ENCODE measurements around the gene ASPN.
"Not testable (repeated sequence)": the region's sequence is repeated elsewhere in the genome, so short reads cannot be mapped to it uniquely, and the experiment has no call there.

ASPN gene

GRCh38 chr9:92423612-92424011 lies 58.7 kb downstream of the ASPN start:
- no peak overlapping the region for H3K27ac Mint-ChIP-seq
- H3K36me3 Mint-ChIP-seq (ENCODE audit: low read depth): no peaks in the 10 kb centered on the region
- DNase-seq: no peak
- no peak overlapping the region for H3K4me3 Mint-ChIP-seq
- H3K4me1 Mint-ChIP-seq: no peaks in the 10 kb centered on the region
- TF ChIP-seq CTCF (IDR thresholded peaks at IDR 0.05): no peak
- H3K27me3 Mint-ChIP-seq (ENCODE audit: low read depth, poor library complexity): no peaks in the 10 kb centered on the region
- no peaks in the 10 kb centered on the region for H3K9me3 Mint-ChIP-seq

GRCh38 chr9:92422611-92423338 lies 59.5 kb downstream of the ASPN start:
- TF ChIP-seq CTCF (IDR thresholded peaks at IDR 0.05): no peak
- H3K4me1 Mint-ChIP-seq: no peaks in the 10 kb centered on the region
- no peaks in the 10 kb centered on the region for H3K9me3 Mint-ChIP-seq
- H3K4me3 Mint-ChIP-seq: no peak overlapping the region
- H3K27ac Mint-ChIP-seq: no peak overlapping the region
- H3K36me3 Mint-ChIP-seq (ENCODE audit: low read depth): no peaks in the 10 kb centered on the region
- no peak for DNase-seq
- H3K27me3 Mint-ChIP-seq (ENCODE audit: low read depth, poor library complexity): no peaks in the 10 kb centered on the region

- Mint-ChIP-seq H3K4me3 (no peak overlapping the region), H3K9me3 (no peaks in the 10 kb centered on the region), H3K27me3 (ENCODE audit: low read depth, poor library complexity) (no peaks in the 10 kb centered on the region), H3K36me3 (ENCODE audit: low read depth) (no peaks in the 10 kb centered on the region), H3K4me1 (no peaks in the 10 kb centered on the region), H3K27ac (no peak overlapping the region)
- no peak for DNase-seq
- no peak for TF ChIP-seq CTCF (IDR thresholded peaks at IDR 0.05)
Observed at GRCh38 chr9:92414566-92414965, 67.7 kb downstream of the ASPN start.

GRCh38 chr9:92411157-92411556 lies 71.1 kb downstream of the ASPN start:
- not testable (repeated sequence) for H3K4me1 Mint-ChIP-seq; H3K9me3 Mint-ChIP-seq; DNase-seq; H3K27ac Mint-ChIP-seq; H3K36me3 Mint-ChIP-seq (ENCODE audit: low read depth); H3K4me3 Mint-ChIP-seq; H3K27me3 Mint-ChIP-seq (ENCODE audit: low read depth, poor library complexity)

- Mint-ChIP-seq H3K4me1 (peaks cover 18% of the 10 kb centered on the region), H3K9me3 (no peaks in the 10 kb centered on the region), H3K27ac (no peak overlapping the region), H3K27me3 (ENCODE audit: low read depth, poor library complexity) (no peaks in the 10 kb centered on the region), H3K36me3 (ENCODE audit: low read depth) (no peaks in the 10 kb centered on the region), H3K4me3 (no peak overlapping the region)
- TF ChIP-seq CTCF (IDR thresholded peaks at IDR 0.05): no peak
- no peak for DNase-seq
Observed at GRCh38 chr9:92408747-92409478, 73.4 kb downstream of the ASPN start.

GRCh38 chr9:92407818-92408217 lies 74.5 kb downstream of the ASPN start:
- Mint-ChIP-seq H3K4me3 (no peak overlapping the region), H3K27me3 (ENCODE audit: low read depth, poor library complexity) (no peaks in the 10 kb centered on the region), H3K36me3 (ENCODE audit: low read depth) (no peaks in the 10 kb centered on the region), H3K4me1 (peaks cover 18% of the 10 kb centered on the region), H3K9me3 (no peaks in the 10 kb centered on the region), H3K27ac (no peak overlapping the region)
- no peak for DNase-seq
- no peak for TF ChIP-seq CTCF (IDR thresholded peaks at IDR 0.05)

All from nephron progenitor cell (in vitro differentiated cells).